HepG2 (cell line): ENCODE measurements around the gene TJP1. TPM values are rescaled to one million over a fixed set of nuclear protein-coding genes. Genes with fewer than 3 reads are reported as not detected.

ENCODE experiments used
- ATAC-seq: fragments of 200-7000 bp; cut with Tn5 transposase; 3 replicates; pipeline ENCODE4 v1.9.1; 2020; ENCODE audit warnings: mild to moderate bottlenecking, moderate library complexity
- BruUV-seq: library from RNA; stranded (reverse); fragments of 400-500 nt; replicated peaks from 2 replicates; lab custom pipeline; 2021; lab: Mats Ljungman, UMichigan
- CTCF ChIA-PET: fragments of 300-600 bp; formaldehyde crosslinking; extraction: SDS; loops from one replicate; lab custom pipeline; 2021; ENCODE audit warnings: low total read pairs, inconsistent platforms, low intra/inter-chr PET ratio; lab: Yijun Ruan, JAX
- POLR2A ChIA-PET: fragments of 350-600 bp; sonication (Branson Sonifier 250); formaldehyde crosslinking; loops from one replicate; lab custom pipeline; 2020; ENCODE audit warnings: antibody characterized with exemption, inconsistent platforms; lab: Yijun Ruan, JAX
- DNase-seq: peaks from one replicate; pipeline ENCODE4 v3.0.0-alpha.2; 2015; ENCODE audit warnings: low spot score
- FAIRE-seq: peaks from 3 replicates; lab custom pipeline; 2011; peaks lifted over from hg19 to GRCh38; lab: Jason Lieb, UNC
- H2AFZ ChIP-seq: one replicate; pipeline ENCODE4 v1.6.1; 2011; ENCODE audit warnings: low read length, inconsistent platforms
- H3K27ac ChIP-seq: fragments of 300-600 bp; 3 replicates; pipeline ENCODE4 v1.8.0; 2011; ENCODE audit warnings: mixed run types, mild to moderate bottlenecking, mixed read lengths, low read length, inconsistent platforms; ENCODE audit not compliant: insufficient read depth; ENCODE audit errors: extremely low read length
- H3K27me3 ChIP-seq, 2 experiments: fragments of 200-600 bp in 1 of 2; 2 replicates in 1 of 2; 3 replicates in 1 of 2; pipeline versions ENCODE4 v1.6.0 to v1.8.0; 2011; ENCODE audit warnings: low read length in 2 of 2, mild to moderate bottlenecking in 2 of 2, moderate library complexity in 2 of 2, inconsistent platforms in 1 of 2; ENCODE audit not compliant: insufficient read depth in 2 of 2, control insufficient read depth in 1 of 2
- H3K36me3 ChIP-seq, 2 experiments: fragments of 200-600 bp in 1 of 2; replicated peaks in 1 of 2; 2 replicates in 1 of 2; 3 replicates in 1 of 2; pipeline versions ENCODE4 v1.5.1 to v1.8.0; 2011; ENCODE audit warnings: low read length in 2 of 2, inconsistent platforms in 1 of 2; ENCODE audit not compliant: insufficient read depth in 2 of 2, control insufficient read depth in 1 of 2
- H3K4me1 ChIP-seq: 2 replicates; pipeline ENCODE4 v1.5.1; 2012; ENCODE audit warnings: low read length, inconsistent platforms; ENCODE audit not compliant: insufficient read depth
- H3K4me2 ChIP-seq: 2 replicates; pipeline ENCODE4 v1.6.0; 2011; ENCODE audit warnings: low read depth, low read length, inconsistent platforms
- H3K4me3 ChIP-seq, 3 experiments: fragments of 200-600 bp in 1 of 3; sonication (generic), shearing (Covaris generic) in 1 of 3; replicated peaks in 1 of 3; 2 replicates each; pipeline ENCODE4 v1.5.1; 2011 to 2016; ENCODE audit warnings: low read length in 3 of 3, inconsistent platforms in 2 of 3, low read depth in 2 of 3, mild to moderate bottlenecking in 2 of 3, control low read depth in 1 of 3, mixed read lengths in 1 of 3; ENCODE audit not compliant: insufficient read depth in 1 of 3
- H3K79me2 ChIP-seq: one replicate; pipeline ENCODE4 v1.6.1; 2011; ENCODE audit warnings: low read length, inconsistent platforms; ENCODE audit not compliant: insufficient read depth
- H3K9ac ChIP-seq: 2 replicates; pipeline ENCODE4 v1.6.0; 2011; ENCODE audit warnings: mild to moderate bottlenecking, low read depth, low read length, inconsistent platforms; ENCODE audit not compliant: insufficient read depth
- H3K9me3 ChIP-seq: 2 replicates; pipeline ENCODE4 v1.5.1; 2012; ENCODE audit warnings: mild to moderate bottlenecking, low read length
- H4K20me1 ChIP-seq: 2 replicates; pipeline ENCODE4 v1.6.0; 2011; ENCODE audit warnings: inconsistent platforms, mild to moderate bottlenecking, low read length, moderate library complexity; ENCODE audit not compliant: insufficient read depth
- AKAP8 ChIP-seq: sonication (generic); formaldehyde crosslinking; IDR thresholded peaks from 2 replicates; pipeline ENCODE4 v1.5.1; 2020; ENCODE audit warnings: mild to moderate bottlenecking, missing genetic modification reagents
- BATF2 ChIP-seq: sonication (generic); formaldehyde crosslinking; IDR thresholded peaks from 2 replicates; pipeline ENCODE4 v1.8.0; 2022; ENCODE audit warnings: mild to moderate bottlenecking, missing genetic modification reagents, moderate library complexity
- FOXC1 ChIP-seq: sonication (generic); formaldehyde crosslinking; IDR thresholded peaks from 2 replicates; pipeline ENCODE4 v1.8.0; 2022; ENCODE audit warnings: mild to moderate bottlenecking, missing genetic modification reagents, borderline replicate concordance
- HIC2 ChIP-seq: sonication (generic); formaldehyde crosslinking; IDR thresholded peaks from 2 replicates; pipeline ENCODE4 v1.9.0; 2022; ENCODE audit warnings: low read depth, missing genetic modification reagents
- NFKB2 ChIP-seq: sonication (generic); formaldehyde crosslinking; IDR thresholded peaks from 2 replicates; pipeline ENCODE4 v1.4.0; 2020; ENCODE audit warnings: missing genetic modification reagents, borderline replicate concordance
- PRDM4 ChIP-seq: sonication (generic); formaldehyde crosslinking; IDR thresholded peaks from 2 replicates; pipeline ENCODE4 v1.9.0; 2021; ENCODE audit warnings: missing genetic modification reagents, borderline replicate concordance
- TAF15 ChIP-seq: fragments of 200-400 bp; formaldehyde crosslinking; IDR thresholded peaks from one replicate; pipeline ENCODE4 v1.6.1; 2018; ENCODE audit warnings: mild to moderate bottlenecking, low read depth, low read length; ENCODE audit not compliant: poor library complexity, severe bottlenecking
- ZNF235 ChIP-seq: sonication (generic); formaldehyde crosslinking; IDR thresholded peaks from 2 replicates; pipeline ENCODE4 v1.8.1; 2023; ENCODE audit warnings: mild to moderate bottlenecking, missing genetic modification reagents, borderline replicate concordance
- ZNF430 ChIP-seq: sonication (generic); formaldehyde crosslinking; IDR thresholded peaks from 2 replicates; pipeline ENCODE4 v1.9.0; 2021; ENCODE audit warnings: mild to moderate bottlenecking, missing genetic modification reagents
- ZNF747 ChIP-seq: sonication (generic); formaldehyde crosslinking; IDR thresholded peaks from 2 replicates; pipeline ENCODE4 v1.8.1; 2023; ENCODE audit warnings: missing genetic modification reagents, mild to moderate bottlenecking, borderline replicate concordance
- WGBS: methylation state at CpG from one replicate; pipeline ENCODE4 v1.1.6; 2017; ENCODE audit warnings: low lambda C conversion rate; 5-methylcytosine and 5-hydroxymethylcytosine counted together
- in situ Hi-C: cut with HindIII; loops from 2 replicates; pipeline ENCODE4 v1.10.0; 2017; ENCODE audit warnings: low pct_unique_long_range_greater_than_20kb; ENCODE audit not compliant: extremely low pct_ligation_motif_present
- intact Hi-C: fragments of 100-400 bp; cut with micrococcal nuclease; formaldehyde crosslinking; loops from one replicate; pipeline ENCODE4 v1.10.0; 2022; ENCODE audit not compliant: unreplicated experiment
- polyA plus RNA-seq, 8 experiments: library from polyadenylated mRNA; depleted of rRNA in 3 of 8; stranded (reverse) in 7 of 8; unstranded in 1 of 8; fragments of >200 nt; fragmentation: Illumina TruSeq in 4 of 8; extraction: Trizol in 4 of 8; gene quantifications; 2 replicates each; pipeline versions ENCODE4 v1.2.1 to v1.2.3, GENCODE V29; 2011 to 2016; ENCODE audit warnings: low read depth in 4 of 8, missing spikeins in 1 of 8, mixed read lengths in 1 of 8; ENCODE audit not compliant: insufficient read depth in 1 of 8
- total RNA-seq, 5 experiments: library from RNA; depleted of rRNA; stranded (reverse); fragments of >200 nt; fragmentation: Illumina TruSeq; extraction: Trizol; gene quantifications; 2 replicates each; pipeline ENCODE4 v1.2.3, GENCODE V29; 2016; ENCODE audit warnings: low read depth in 1 of 5

Gene TJP1
- total and polyA plus RNA-seq, 2 of the 13 experiments (the other 11 are each of a cell fraction or from before 2014, with no cell fraction given), result 25.9 to 27.1 TPM

- no peak overlapping the region for H3K9ac ChIP-seq
- in situ Hi-C loops, result no loop called here
- no peaks in the 10 kb centered on the region for H3K27me3 ChIP-seq
- 5% methylated on average over 6 of the region's 6 CpGs for WGBS
- TF ChIP-seq ZNF235 (CRISPR knock-in tag) (no peak), AKAP8 (CRISPR knock-in tag) (no peak), NFKB2 (CRISPR knock-in tag) (no peak), FOXC1 (CRISPR knock-in tag) (no peak), PRDM4 (CRISPR knock-in tag) (no peak), BATF2 (no peak), ZNF747 (CRISPR knock-in tag) (no peak), HIC2 (CRISPR knock-in tag) (no peak), TAF15 (no peak), ZNF430 (CRISPR knock-in tag) (no peak)
- no TSS peak for BruUV-seq
- no peaks in the 10 kb centered on the region for H3K9me3 ChIP-seq
- FAIRE-seq, result no peak
- peaks cover 11% of the 10 kb centered on the region for H3K4me1 ChIP-seq
- no peak overlapping the region for H3K4me3 ChIP-seq
- no peak overlapping the region; the same call in 1 of the 2 replicates for H3K4me2 ChIP-seq
- no peak overlapping the region for H2AFZ ChIP-seq
- ChIA-PET POLR2A (no interaction called here), CTCF (no interaction called here)
- intact Hi-C loops, result no loop called here
- no peaks in the 10 kb centered on the region for H4K20me1 ChIP-seq
- H3K36me3 ChIP-seq, result no peaks in the 10 kb centered on the region
- ATAC-seq, result no peak
- no peaks in the 10 kb centered on the region for H3K79me2 ChIP-seq
- DNase-seq, result no peak
- H3K27ac ChIP-seq, result no peak overlapping the region
These were observed 32.1 kb upstream of the TJP1 start for GRCh38 chr15:29854413-29854812.
